Activated CD4-positive, CD25-positive, alpha-beta regulatory T cell treated with anti-CD3 and anti-CD28 coated beads, Interleukin-2, amount 50 U/mL, for 72 hours (primary cell): Measurements from ENCODE around the gene RASA3.
"Not testable (repeated sequence)": the region's sequence is repeated elsewhere in the genome, so short reads cannot be mapped to it uniquely, and the experiment has no call there.

Experiments
- DNase-seq: peaks from one replicate; pipeline ENCODE4 v3.0.0; 2021

Gene RASA3

GRCh38 chr13:114078461-114079451 lies 53.7 kb downstream of the RASA3 start:
- peak; percentile 27 for DNase-seq

GRCh38 chr13:114077933-114078325 lies 54.5 kb downstream of the RASA3 start:
- DNase-seq, result peak; percentile 23

GRCh38 chr13:114077099-114077932 lies 55.1 kb downstream of the RASA3 start:
- DNase-seq, result no peak

GRCh38 chr13:114076329-114077090 lies 55.9 kb downstream of the RASA3 start:
- no peak for DNase-seq

GRCh38 chr13:114075811-114076210 lies 56.6 kb downstream of the RASA3 start:
- DNase-seq, result not testable (repeated sequence)

GRCh38 chr13:114074671-114075315 lies 57.6 kb downstream of the RASA3 start:
- DNase-seq, result peak; percentile 12

GRCh38 chr13:114073881-114074612 lies 58.4 kb downstream of the RASA3 start:
- peak; percentile 16 for DNase-seq

- DNase-seq, result peak; percentile 14
Observed at GRCh38 chr13:114072421-114072820, 60.0 kb downstream of the RASA3 start.

GRCh38 chr13:114071991-114072390 lies 60.4 kb downstream of the RASA3 start:
- peak; percentile 17 for DNase-seq

- DNase-seq, result peak; percentile 19
Observed at GRCh38 chr13:114071410-114071809, 61.0 kb downstream of the RASA3 start.

- peak; percentile 16 for DNase-seq
Observed at GRCh38 chr13:114070098-114070799, 62.2 kb downstream of the RASA3 start.

GRCh38 chr13:114069376-114070097 lies 62.9 kb downstream of the RASA3 start:
- DNase-seq, result no peak

- DNase-seq, result no peak
Observed at GRCh38 chr13:114068656-114069318, 63.6 kb downstream of the RASA3 start.

GRCh38 chr13:114067886-114068651 lies 64.4 kb downstream of the RASA3 start:
- peak; percentile 48 for DNase-seq

- no peak for DNase-seq
Observed at GRCh38 chr13:114067381-114067885, 65.0 kb downstream of the RASA3 start.

- DNase-seq, result no peak
Observed at GRCh38 chr13:114066956-114067355, 65.5 kb downstream of the RASA3 start.

GRCh38 chr13:114065926-114066774 lies 66.3 kb downstream of the RASA3 start:
- no peak for DNase-seq
